ENCODE measurements around the gene TBX1.
"Not testable (repeated sequence)": the region's sequence is repeated elsewhere in the genome, so short reads cannot be mapped to it uniquely, and the experiment has no call there.

Gene TBX1

GRCh38 chr22:19723232-19723982 lies 37.2 kb upstream of the TBX1 start, which contains the start of gene GP1BB:
Gene GP1BB, plus strand, starts transcription at chr22:19723539. Its CDS starts 31 bp downstream, at chr22:19723570.
- DNase-seq = peak; percentile 16

GRCh38 chr22:19723983-19724827 lies 36.4 kb upstream of the TBX1 start:
- peak; percentile 30 for DNase-seq

- DNase-seq = no peak
Observed at GRCh38 chr22:19724927-19725661, 35.5 kb upstream of the TBX1 start.

- not testable (repeated sequence) for DNase-seq
Observed at GRCh38 chr22:19726064-19726788, 34.4 kb upstream of the TBX1 start.

- DNase-seq = no peak
Observed at GRCh38 chr22:19727310-19728150, 33.0 kb upstream of the TBX1 start.

GRCh38 chr22:19728271-19728670 lies 32.3 kb upstream of the TBX1 start:
- no peak for DNase-seq

GRCh38 chr22:19728836-19729235 lies 31.7 kb upstream of the TBX1 start:
- DNase-seq = no peak

GRCh38 chr22:19729507-19729906 lies 31.1 kb upstream of the TBX1 start:
- no peak for DNase-seq

GRCh38 chr22:19730198-19730597 lies 30.4 kb upstream of the TBX1 start:
- no peak for DNase-seq

GRCh38 chr22:19730655-19731360 lies 29.8 kb upstream of the TBX1 start:
- DNase-seq = peak; percentile 71

- no peak for DNase-seq
Observed at GRCh38 chr22:19731361-19732135, 29.0 kb upstream of the TBX1 start.

GRCh38 chr22:19732403-19733113 lies 28.0 kb upstream of the TBX1 start:
- no peak for DNase-seq

- no peak for DNase-seq
Observed at GRCh38 chr22:19733755-19734154, 26.8 kb upstream of the TBX1 start.

GRCh38 chr22:19734163-19734562 lies 26.4 kb upstream of the TBX1 start:
- no peak for DNase-seq

- DNase-seq = no peak
Observed at GRCh38 chr22:19734837-19735382, 25.7 kb upstream of the TBX1 start.

GRCh38 chr22:19735665-19736510 lies 24.7 kb upstream of the TBX1 start:
- no peak for DNase-seq

GRCh38 chr22:19737846-19738663 lies 22.5 kb upstream of the TBX1 start:
- no peak for DNase-seq

All from inflammatory macrophage treated with lipopolysaccharide for 4 hours (primary cell).